Heart right ventricle (tissue), 16 donors: ENCODE data around the gene TDRD7. TPM values are rescaled to one million over a fixed set of nuclear protein-coding genes. Genes with fewer than 3 reads are reported as not detected.
"Not testable (repeated sequence)": the region's sequence is repeated elsewhere in the genome, so short reads cannot be mapped to it uniquely, and the experiment has no call there.

ENCODE experiments used
- ATAC-seq, 8 donors: fragments of 200-7000 bp; cut with Tn5 transposase; one replicate each; pipeline ENCODE4 v1.9.1; 2020; ENCODE audit warnings: mild to moderate bottlenecking in 8 of 8, moderate library complexity in 8 of 8, moderate number of reproducible peaks in 1 of 8
- DNase-seq, 2 donors: peaks; one replicate each; pipeline ENCODE4 v3.0.0-alpha.2; 2020
- H3K27ac ChIP-seq, 10 donors: fragments of 200-600 bp; sonication (generic) in 2 of 10; one replicate each; pipeline versions ENCODE4 v1.5.0 to v1.8.0; 2020 to 2022; ENCODE audit warnings: mild to moderate bottlenecking in 3 of 10
- H3K27me3 ChIP-seq, 7 donors: fragments of 200-600 bp; one replicate each; pipeline ENCODE4 v1.8.0; 2021 to 2022; ENCODE audit warnings: mild to moderate bottlenecking in 2 of 7
- H3K36me3 ChIP-seq, 9 donors: fragments of 200-600 bp; sonication (generic) in 1 of 9; one replicate each; pipeline versions ENCODE4 v1.5.0 to v1.8.0; 2020 to 2022; ENCODE audit warnings: mild to moderate bottlenecking in 2 of 9
- H3K4me1 ChIP-seq, 9 donors: fragments of 200-600 bp; sonication (generic) in 1 of 9; one replicate each; pipeline versions ENCODE4 v1.5.0 to v1.8.0; 2020 to 2022; ENCODE audit warnings: mild to moderate bottlenecking in 4 of 9
- H3K4me3 ChIP-seq, 10 donors: fragments of 200-600 bp; sonication (generic) in 2 of 10; one replicate each; pipeline versions ENCODE4 v1.5.0 to v1.8.0; 2020 to 2022; ENCODE audit warnings: mild to moderate bottlenecking in 7 of 10, moderate library complexity in 2 of 10
- H3K9me3 ChIP-seq, 11 donors: fragments of 200-600 bp in 10 of 11; sonication (generic) in 2 of 11; one replicate each; pipeline versions ENCODE4 v1.5.0 to v1.8.0; 2013 to 2022; ENCODE audit warnings: mild to moderate bottlenecking in 2 of 11, control low read depth in 1 of 11, moderate library complexity in 1 of 11
- CTCF ChIP-seq, 9 donors: fragments of 200-600 bp; sonication (generic) in 2 of 9; IDR thresholded peaks; one replicate each; pipeline versions ENCODE4 v1.5.0 to v1.8.0; 2021 to 2022; ENCODE audit warnings: antibody characterized with exemption in 9 of 9, mild to moderate bottlenecking in 5 of 9, moderate library complexity in 1 of 9
- WGBS, 2 donors: extraction: QIAGEN DNeasy Blood & Tissue Kit; methylation state at CpG; one replicate each; pipeline ENCODE4 v1.1.7; 2013; ENCODE audit warnings: inconsistent platforms in 1 of 2; 5-methylcytosine and 5-hydroxymethylcytosine counted together
- intact Hi-C, 10 donors: fragments of 100-400 bp; cut with DNase I; formaldehyde crosslinking; loops; one replicate each; pipeline versions ENCODE4 v1.11.1 to v1.14.2; 2022
- polyA plus RNA-seq, 2 donors: library from polyadenylated mRNA; stranded (reverse); fragments of 200-250 nt; gene quantifications; one replicate each; pipeline ENCODE4 v1.2.3, GENCODE V29; 2013
- total RNA-seq, 10 donors: library from RNA; stranded (reverse); fragmentation: NEBNext Ultra II Directional in 3 of 10; extraction: Animal tissue kit (Norgen Biotek cat#: 25700) in 3 of 10; gene quantifications; one replicate each; pipeline versions ENCODE4 v1.2.1 to v1.2.4, GENCODE V29; 2021 to 2023
- donor health status: Arrhythmogenic right ventricular cardiomyopathy.
- donor health status: ischemic (EF 13 %, LVEDD 7.1; RV severe dilation, severe dysfunction).
- donor health status: healthy with polysubstance abuse.
- donor health status: DM: no; HTN: yes; CAD: no.
- donor health status: DM: no; HTN: no; CAD: no.
- donor health status: ischemic (EF 25% LVEDD 6.9; RV normal size, moderate dysfunction).
- donor health status: ischemic (EF 25% LVEDD 5.7; RV mildly dilated, moderate dysfunction).
- donor health status: healthy.
- donor health status: DM: yes; HTN: yes; CAD: no.
- donor health status: Ischemic cardiomyopathy.
- donor health status: ischemic (EF 35%, LVEDD 5.7; RV mildly dilated, moderate dysfunction).
- donor health status: nonischemic (EF 11% LVEDD 7.7; RV severe dilation, severe dysfunction).
- donor health status: DM: yes; HTN: yes; CAD: no.
- donor health status: PGD.
- donor health status: ischemic (EF 29% LVEDD 5.4; RV normal size, mild dysfunction).
- donor health status: nonischemic (EF 23%, LVEDD 6.1; RV moderate dilation, normal function).

TDRD7 gene
- total and polyA plus RNA-seq, 12 donors: 4.0 to 12.8 (median 8.0) TPM

GRCh38 chr9:97484134-97484533 is 72.2 kb downstream of the TDRD7 start:
- DNase-seq (no peak), ATAC-seq (no peak)
- TF ChIP-seq CTCF (IDR thresholded peaks at IDR 0.05): no peak
- peaks cover 0 to 19% (median 0%) of the 10 kb centered on the region in 9 donors for H3K4me1 ChIP-seq
- H3K9me3 ChIP-seq: peaks cover 0 to 22% (median 4%) of the 10 kb centered on the region in 11 donors
- no peak overlapping the region for H3K4me3 ChIP-seq
- intact Hi-C loops: no loop called here
- H3K27me3 ChIP-seq: no peaks in the 10 kb centered on the region
- H3K27ac ChIP-seq: no peak overlapping the region
- peaks cover 0 to 96% (median 21%) of the 10 kb centered on the region in 9 donors for H3K36me3 ChIP-seq
- 94% methylated on average over 1 of the region's 1 CpG for WGBS, 2 donors

GRCh38 chr9:97487107-97487506 is 75.2 kb downstream of the TDRD7 start:
- H3K36me3 ChIP-seq: peaks cover 0 to 79% (median 21%) of the 10 kb centered on the region in 9 donors
- H3K27ac ChIP-seq: no peak overlapping the region
- ATAC-seq: no peak
- no peak for DNase-seq
- 80% methylated on average over 2 of the region's 2 CpGs for WGBS, 2 donors
- H3K9me3 ChIP-seq: peaks cover 0 to 22% (median 3%) of the 10 kb centered on the region in 11 donors
- H3K4me3 ChIP-seq: no peak overlapping the region
- no peaks in the 10 kb centered on the region for H3K27me3 ChIP-seq
- no peaks in the 10 kb centered on the region for H3K4me1 ChIP-seq
- TF ChIP-seq CTCF (IDR thresholded peaks at IDR 0.05): peak in 7 of 9 donors; percentile 10 to 36 (median 23)
- intact Hi-C loops: loop anchor here in 1 of 10 donors (5.0 kb wide), 1 partner anchor 115 kb away; no protein-coding TSS in a partner anchor

GRCh38 chr9:97487861-97488260 is 76.0 kb downstream of the TDRD7 start:
- 96 to 98% methylated on average over 1 of the region's 1 CpG for WGBS, 2 donors
- intact Hi-C loops: loop anchor here in 1 of 10 donors (5.0 kb wide), 1 partner anchor 114 kb away; no protein-coding TSS in a partner anchor

GRCh38 chr9:97491216-97491999 is 79.5 kb downstream of the TDRD7 start:
- H3K4me1 ChIP-seq: no peaks in the 10 kb centered on the region
- no peak overlapping the region for H3K27ac ChIP-seq
- intact Hi-C loops: no loop called here
- DNase-seq (no peak), ATAC-seq (no peak)
- H3K36me3 ChIP-seq: peaks cover 0 to 65% (median 20%) of the 10 kb centered on the region in 9 donors
- WGBS, 2 donors: 95 to 96% methylated on average over 1 of the region's 1 CpG
- no peaks in the 10 kb centered on the region for H3K27me3 ChIP-seq
- TF ChIP-seq CTCF (IDR thresholded peaks at IDR 0.05): no peak
- H3K4me3 ChIP-seq: no peak overlapping the region
- peaks cover 0 to 15% (median 3%) of the 10 kb centered on the region in 11 donors for H3K9me3 ChIP-seq

More at GRCh38 chr9:97487861-97488260, 76.0 kb downstream of the TDRD7 start:
- Histone ChIP-seq H3K9me3 (peaks cover 0 to 15% (median 3%) of the 10 kb centered on the region in 11 donors), H3K27me3 (no peaks in the 10 kb centered on the region), H3K4me3 (no peak overlapping the region), H3K36me3 (peaks cover 0 to 77% (median 21%) of the 10 kb centered on the region in 9 donors), H3K27ac (no peak overlapping the region), H3K4me1 (no peaks in the 10 kb centered on the region)
- ATAC-seq (no peak), DNase-seq (no peak)
- TF ChIP-seq CTCF (IDR thresholded peaks at IDR 0.05): no peak

- H3K9me3 ChIP-seq, H3K27ac ChIP-seq, DNase-seq, H3K4me3 ChIP-seq, intact Hi-C loops, ATAC-seq: not testable (repeated sequence)
- Histone ChIP-seq H3K4me1 (peaks cover 0 to 22% (median 13%) of the 10 kb centered on the region in 9 donors), H3K27me3 (peaks cover 0 to 34% (median 6%) of the 10 kb centered on the region in 7 donors), H3K36me3 (peaks cover 0 to 27% (median 9%) of the 10 kb centered on the region in 9 donors)
- 95 to 98% methylated on average over 33 to 36 of the region's 36 CpGs for WGBS, 2 donors
Measured at GRCh38 chr9:97497558-97498375, 85.9 kb downstream of the TDRD7 start.

GRCh38 chr9:97498846-97499245 is 87.0 kb downstream of the TDRD7 start:
- H3K27ac ChIP-seq, ATAC-seq, H3K9me3 ChIP-seq, H3K4me3 ChIP-seq, DNase-seq, intact Hi-C loops: not testable (repeated sequence)
- Histone ChIP-seq H3K4me1 (peaks cover 3 to 32% (median 24%) of the 10 kb centered on the region in 9 donors), H3K27me3 (peaks cover 0 to 44% (median 8%) of the 10 kb centered on the region in 7 donors), H3K36me3 (peaks cover 0 to 25% (median 9%) of the 10 kb centered on the region in 9 donors)
- WGBS, 2 donors: 84 to 86% methylated on average over 5 of the region's 5 CpGs
